Parathyroid adenoma (tissue), 2 donors: ENCODE data around the gene MBNL2.

Experiments
- H2AFZ ChIP-seq: fragments of 300-600 bp; sonication (generic); one replicate; pipeline ENCODE4 v1.7.0; 2017; ENCODE audit warnings: antibody characterized with exemption, mild to moderate bottlenecking
- H3K27ac ChIP-seq: fragments of 300-600 bp; sonication (generic); one replicate; pipeline ENCODE4 v1.7.0; 2017
- H3K27me3 ChIP-seq: fragments of 300-600 bp; sonication (generic); one replicate; pipeline ENCODE4 v1.7.0; 2017; ENCODE audit warnings: low read length; ENCODE audit not compliant: control insufficient read depth, insufficient read depth
- H3K36me3 ChIP-seq: fragments of 300-600 bp; sonication (generic); one replicate; pipeline ENCODE4 v1.7.0; 2017; ENCODE audit warnings: low read length; ENCODE audit not compliant: control insufficient read depth, insufficient read depth
- H3K4me1 ChIP-seq: fragments of 300-600 bp; sonication (generic); one replicate; pipeline ENCODE4 v1.7.0; 2017; ENCODE audit warnings: control low read depth
- H3K4me2 ChIP-seq: fragments of 300-600 bp; sonication (generic); one replicate; pipeline ENCODE4 v1.7.0; 2017; ENCODE audit warnings: low read length
- H3K4me3 ChIP-seq: fragments of 300-600 bp; sonication (generic); one replicate; pipeline ENCODE4 v1.7.0; 2017; ENCODE audit warnings: low read depth, low read length
- H3K79me2 ChIP-seq: fragments of 300-600 bp; sonication (generic); one replicate; pipeline ENCODE4 v1.7.0; 2017; ENCODE audit warnings: control low read depth
- H3K9ac ChIP-seq: fragments of 300-600 bp; sonication (generic); one replicate; pipeline ENCODE4 v1.7.0; 2017; ENCODE audit warnings: mild to moderate bottlenecking
- H3K9me3 ChIP-seq: fragments of 300-600 bp; sonication (generic); one replicate; pipeline ENCODE4 v1.7.0; 2017; ENCODE audit warnings: low read length; ENCODE audit not compliant: control insufficient read depth
- CTCF ChIP-seq: fragments of 300-600 bp; sonication (generic); IDR thresholded peaks from one replicate; pipeline ENCODE4 v1.7.0; 2017; ENCODE audit warnings: antibody characterized with exemption, mild to moderate bottlenecking
- donor health status: primary hyperparathyroidism.

Gene MBNL2

DNA sequence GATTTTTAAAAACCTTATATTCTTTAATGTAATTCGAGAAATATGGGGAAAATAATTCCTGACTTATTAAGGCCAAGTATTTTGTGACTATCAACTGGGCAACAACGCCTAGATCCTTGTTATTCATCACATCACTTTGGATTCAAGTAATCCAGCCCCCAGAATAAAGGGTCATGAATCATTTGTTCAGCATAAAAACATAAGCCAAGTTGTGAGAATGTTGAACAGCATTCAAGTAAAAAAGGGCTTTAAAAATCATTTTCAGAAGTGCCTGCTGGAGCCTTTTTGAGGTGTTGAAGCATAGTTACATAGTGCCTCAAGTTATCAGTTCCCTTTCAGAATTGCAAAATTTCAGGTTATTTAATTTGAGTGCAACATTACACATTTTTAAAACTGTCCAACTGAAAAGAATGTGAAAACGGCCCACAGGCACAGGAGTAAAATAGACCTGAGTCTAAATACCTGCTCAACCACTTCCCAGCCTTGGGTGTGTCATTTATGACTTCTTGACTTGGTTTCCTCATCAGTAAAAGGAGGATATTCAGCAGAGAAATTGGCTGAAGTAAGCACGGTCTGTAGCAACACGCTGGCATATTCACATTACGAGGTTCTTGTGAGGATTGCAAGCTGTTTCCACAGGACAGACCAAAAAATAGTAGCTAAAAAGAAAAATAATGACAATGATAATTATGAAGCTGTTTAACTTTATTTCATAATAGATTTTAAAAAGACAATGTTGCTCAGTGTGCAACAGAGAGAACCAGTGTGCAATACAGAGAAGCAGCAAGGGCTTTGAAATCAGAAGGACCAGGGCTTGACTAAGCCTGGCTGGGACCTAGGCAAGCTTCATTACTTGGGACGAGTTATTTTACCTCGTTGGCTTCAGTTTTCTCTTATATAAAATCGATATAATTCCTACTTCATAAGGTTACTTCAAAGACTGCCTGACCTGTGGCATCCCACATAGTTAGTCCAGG, 56.6 kb downstream of the MBNL2 start:
- Histone ChIP-seq H3K36me3 (no peaks in the 10 kb centered on the region), H3K27ac (no peak overlapping the region), H3K79me2 (peaks cover 16% of the 10 kb centered on the region), H3K4me3 (no peak overlapping the region), H2AFZ (no peak overlapping the region), H3K4me1 (no peaks in the 10 kb centered on the region), H3K4me2 (no peak overlapping the region), H3K27me3 (no peaks in the 10 kb centered on the region), H3K9me3 (no peaks in the 10 kb centered on the region), H3K9ac (no peak overlapping the region)
- no peak for TF ChIP-seq CTCF

GRCh38 chr13:97279913-97280312, 57.8 kb downstream of the MBNL2 start:
- no peak for TF ChIP-seq CTCF
- H3K9me3 ChIP-seq, result no peaks in the 10 kb centered on the region
- H3K4me3 ChIP-seq, result no peak overlapping the region
- H3K4me1 ChIP-seq, result no peaks in the 10 kb centered on the region
- H3K27me3 ChIP-seq, result no peaks in the 10 kb centered on the region
- peaks cover 15% of the 10 kb centered on the region for H3K79me2 ChIP-seq
- H3K4me2 ChIP-seq, result no peak overlapping the region
- no peaks in the 10 kb centered on the region for H3K36me3 ChIP-seq
- no peak overlapping the region for H2AFZ ChIP-seq
- no peak overlapping the region for H3K9ac ChIP-seq
- no peak overlapping the region for H3K27ac ChIP-seq

DNA sequence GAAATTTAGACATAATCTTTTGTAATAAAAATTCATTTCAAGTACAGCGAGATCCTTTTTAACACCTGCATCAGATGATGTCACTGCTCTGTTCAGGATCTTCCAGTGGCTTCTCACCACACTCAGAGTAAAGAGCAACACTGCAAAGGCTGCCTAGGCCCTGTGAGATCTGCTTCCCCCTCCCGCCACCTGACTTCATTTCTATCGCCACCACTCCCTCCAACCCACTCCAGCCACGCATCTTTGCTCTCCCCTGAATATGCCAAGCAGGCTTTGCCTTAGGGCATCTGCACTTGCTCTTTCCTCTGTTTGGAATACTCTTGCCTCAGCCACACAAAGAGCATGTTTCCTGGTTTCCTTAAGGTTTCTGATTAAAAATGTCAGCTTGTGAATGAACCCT, 58.3 kb downstream of the MBNL2 start:
- H3K9ac ChIP-seq, result no peak overlapping the region
- H3K27ac ChIP-seq, result no peak overlapping the region
- H3K79me2 ChIP-seq, result peaks cover 15% of the 10 kb centered on the region
- no peaks in the 10 kb centered on the region for H3K4me1 ChIP-seq
- no peak overlapping the region for H3K4me3 ChIP-seq
- TF ChIP-seq CTCF, result no peak
- H3K4me2 ChIP-seq, result no peak overlapping the region
- no peaks in the 10 kb centered on the region for H3K27me3 ChIP-seq
- H2AFZ ChIP-seq, result no peak overlapping the region
- no peaks in the 10 kb centered on the region for H3K36me3 ChIP-seq
- no peaks in the 10 kb centered on the region for H3K9me3 ChIP-seq

DNA sequence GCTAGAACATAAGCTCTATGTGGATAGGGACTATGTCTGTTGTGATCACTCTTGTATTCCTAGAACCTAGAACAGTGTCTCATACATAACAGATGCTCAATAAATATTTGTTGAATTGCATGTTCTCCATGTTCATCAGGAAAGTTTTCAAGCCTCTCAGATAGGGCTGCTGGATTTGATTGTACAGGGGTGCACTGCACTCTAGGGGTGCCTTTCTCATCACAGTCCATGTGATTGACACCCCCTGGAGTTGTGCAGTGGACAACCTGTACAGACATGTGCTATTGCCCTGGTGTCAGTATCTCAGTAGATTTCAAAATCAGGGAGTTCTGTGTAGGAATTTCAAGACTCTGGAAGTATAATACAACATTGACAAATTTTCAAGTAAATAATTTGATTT, 58.9 kb downstream of the MBNL2 start:
- Histone ChIP-seq H3K27me3 (no peaks in the 10 kb centered on the region), H3K9ac (no peak overlapping the region), H3K36me3 (no peaks in the 10 kb centered on the region), H3K4me3 (no peak overlapping the region), H2AFZ (no peak overlapping the region), H3K4me2 (no peak overlapping the region), H3K9me3 (no peaks in the 10 kb centered on the region), H3K4me1 (no peaks in the 10 kb centered on the region), H3K79me2 (peaks cover 15% of the 10 kb centered on the region), H3K27ac (no peak overlapping the region)
- TF ChIP-seq CTCF, result no peak

- Histone ChIP-seq H3K4me2 (no peak overlapping the region), H3K27me3 (no peaks in the 10 kb centered on the region), H3K27ac (no peak overlapping the region), H3K79me2 (peaks cover 18% of the 10 kb centered on the region), H3K4me3 (no peak overlapping the region), H3K4me1 (no peaks in the 10 kb centered on the region), H3K9ac (no peak overlapping the region), H3K36me3 (no peaks in the 10 kb centered on the region), H3K9me3 (no peaks in the 10 kb centered on the region), H2AFZ (no peak overlapping the region)
- no peak for TF ChIP-seq CTCF
Measured at GRCh38 chr13:97282705-97283104, 60.6 kb downstream of the MBNL2 start.
